Testis (tissue), 2 donors: ENCODE measurements around the gene PCNP.

ENCODE experiments used
- CTCF ChIP-seq, 3 experiments: fragments of 450-650 bp in 2 of 3; fragments of 200-600 bp in 1 of 3; sonication (generic) in 1 of 3; IDR thresholded peaks; one replicate each; pipeline ENCODE4 v1.5.1; 2016 to 2019; ENCODE audit warnings: antibody characterized with exemption in 3 of 3, mild to moderate bottlenecking in 2 of 3, moderate library complexity in 1 of 3
- POLR2A ChIP-seq: fragments of 450-650 bp; IDR thresholded peaks from one replicate; pipeline ENCODE4 v1.6.1; 2017; ENCODE audit warnings: antibody characterized with exemption, mild to moderate bottlenecking, moderate library complexity

DNA sequence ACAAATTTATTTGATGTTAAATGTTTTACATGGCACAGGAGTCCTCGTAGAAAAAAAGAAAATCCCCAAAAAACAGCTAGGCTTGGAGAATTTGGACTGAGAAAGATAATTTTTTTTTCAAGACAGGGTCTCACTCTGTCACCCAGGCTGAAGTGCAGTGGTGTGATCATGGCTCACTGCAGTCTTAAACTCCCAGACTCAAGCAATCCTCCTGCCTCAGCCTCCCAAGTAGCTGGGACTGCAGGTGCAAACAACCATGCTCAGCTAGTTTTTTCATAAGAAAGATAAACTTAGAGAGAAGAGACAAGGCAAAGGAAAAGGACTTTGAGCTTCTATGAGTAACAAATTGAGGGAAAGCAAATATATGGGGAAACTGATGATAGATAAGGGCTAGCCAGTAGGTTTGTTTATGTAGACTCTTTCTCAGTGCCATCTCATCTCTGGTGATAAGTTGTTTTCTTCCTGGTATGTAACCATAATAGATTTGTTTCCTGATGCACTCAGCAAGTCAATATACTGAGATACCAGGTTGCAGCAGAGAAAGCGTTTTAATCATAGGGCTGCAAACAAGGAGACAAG lies 25.4 kb upstream of the PCNP start:
- TF ChIP-seq POLR2A, result no peak
- TF ChIP-seq CTCF (IDR thresholded peaks at IDR 0.05), result no peak
